KMS-11 (cell line): ENCODE data around the gene GPHA2.
"Not testable (repeated sequence)": the region's sequence is repeated elsewhere in the genome, so short reads cannot be mapped to it uniquely, and the experiment has no call there.

Source experiments
- H2AFZ ChIP-seq: fragments of 200-600 bp; sonication (generic); 2 replicates; pipeline ENCODE4 v1.6.1; 2016; ENCODE audit warnings: antibody characterized with exemption, mixed run types, low read depth
- H3K27ac ChIP-seq: fragments of 200-600 bp; sonication (generic); 2 replicates; pipeline ENCODE4 v1.6.1; 2016; ENCODE audit warnings: mild to moderate bottlenecking, mixed run types
- H3K27me3 ChIP-seq: fragments of 200-600 bp; sonication (generic); 2 replicates; pipeline ENCODE4 v1.6.1; 2017; ENCODE audit warnings: mild to moderate bottlenecking, low read depth, mixed run types, moderate library complexity; ENCODE audit not compliant: insufficient read depth
- H3K36me3 ChIP-seq: fragments of 200-600 bp; sonication (generic); 2 replicates; pipeline ENCODE4 v1.6.1; 2017; ENCODE audit warnings: mild to moderate bottlenecking, mixed run types; ENCODE audit not compliant: insufficient read depth
- H3K4me1 ChIP-seq: fragments of 200-600 bp; sonication (generic); 2 replicates; pipeline ENCODE4 v1.6.1; 2016; ENCODE audit warnings: mild to moderate bottlenecking, low read depth, mixed run types; ENCODE audit not compliant: poor library complexity, severe bottlenecking
- H3K4me2 ChIP-seq: fragments of 200-600 bp; sonication (generic); 2 replicates; pipeline ENCODE4 v1.7.0; 2016; ENCODE audit warnings: mild to moderate bottlenecking, mixed run types
- H3K4me3 ChIP-seq: fragments of 200-600 bp; sonication (generic); IDR thresholded peaks from 2 replicates; pipeline ENCODE4 v1.6.1; 2017; ENCODE audit warnings: low read depth, low read length, mixed read lengths; ENCODE audit not compliant: insufficient read depth
- H3K79me2 ChIP-seq: fragments of 200-600 bp; sonication (generic); 2 replicates; pipeline ENCODE4 v1.6.1; 2016; ENCODE audit warnings: low read depth, mixed run types; ENCODE audit not compliant: insufficient read depth
- H3K9ac ChIP-seq: fragments of 200-600 bp; sonication (generic); 2 replicates; pipeline ENCODE4 v1.6.1; 2016; ENCODE audit warnings: mild to moderate bottlenecking, mixed run types
- H4K20me1 ChIP-seq: fragments of 200-600 bp; sonication (generic); 2 replicates; pipeline ENCODE4 v1.6.1; 2016; ENCODE audit warnings: mild to moderate bottlenecking, mixed run types; ENCODE audit not compliant: insufficient read depth
- CTCF ChIP-seq: fragments of 200-600 bp; sonication (generic); conservative IDR thresholded peaks from 2 replicates; pipeline ENCODE4 v1.6.1; 2017; ENCODE audit warnings: low read depth, mild to moderate bottlenecking, antibody characterized with exemption, low read length, moderate library complexity, mixed read lengths

GPHA2 gene, protein sequence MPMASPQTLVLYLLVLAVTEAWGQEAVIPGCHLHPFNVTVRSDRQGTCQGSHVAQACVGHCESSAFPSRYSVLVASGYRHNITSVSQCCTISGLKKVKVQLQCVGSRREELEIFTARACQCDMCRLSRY

GRCh38 chr11:64935359-64936081 is at the start of gene GPHA2:
Gene GPHA2 (minus strand): TSS chr11:64935893. CDS start chr11:64935460, 433 bp downstream.
- H3K36me3 ChIP-seq = no peaks in the 10 kb centered on the region
- no peaks in the 10 kb centered on the region; the same call in 1 of the 2 replicates for H3K27me3 ChIP-seq
- H3K4me1 ChIP-seq = no peaks in the 10 kb centered on the region
- H3K27ac ChIP-seq = no peak within 1 kb of the TSS
- H3K4me3 ChIP-seq = no peak within 1 kb of the TSS
- H2AFZ ChIP-seq = no peak within 1 kb of the TSS
- no peaks in the 10 kb centered on the region for H4K20me1 ChIP-seq
- H3K79me2 ChIP-seq = no peaks in the 10 kb centered on the region
- H3K4me2 ChIP-seq = no peak within 1 kb of the TSS
- H3K9ac ChIP-seq = no peak within 1 kb of the TSS
- no peak for TF ChIP-seq CTCF

DNA sequence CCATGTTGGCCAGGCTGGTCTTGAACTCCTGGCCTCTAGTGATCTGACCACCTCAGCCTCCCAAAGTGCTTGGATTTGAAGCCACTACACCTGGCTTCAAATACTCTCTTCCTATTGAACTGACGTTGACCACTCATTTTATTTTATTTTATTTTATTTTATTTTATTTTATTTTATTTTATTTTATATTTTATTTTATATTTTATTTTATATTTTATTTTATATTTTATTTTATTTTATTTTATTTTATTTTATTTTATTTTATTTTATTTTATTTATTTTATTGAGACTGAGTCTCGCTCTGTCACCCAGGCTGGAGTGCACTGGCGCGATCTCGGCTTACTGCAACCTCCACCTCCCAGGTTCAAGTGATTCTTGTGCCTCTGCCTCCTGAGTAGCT is 47.6 kb upstream of the GPHA2 start:
- H3K27ac ChIP-seq, H3K4me3 ChIP-seq, H3K27me3 ChIP-seq: not testable (repeated sequence)

GRCh38 chr11:64976651-64977050 is 41.0 kb upstream of the GPHA2 start:
- H3K9ac ChIP-seq = no peak overlapping the region
- H3K4me1 ChIP-seq = no peaks in the 10 kb centered on the region
- no peak overlapping the region for H3K4me2 ChIP-seq
- no peak for TF ChIP-seq CTCF
- no peaks in the 10 kb centered on the region; the same call in 1 of the 2 replicates for H3K27me3 ChIP-seq
- no peaks in the 10 kb centered on the region for H4K20me1 ChIP-seq
- no peak overlapping the region for H3K27ac ChIP-seq
- no peak overlapping the region for H3K4me3 ChIP-seq
- no peaks in the 10 kb centered on the region for H3K79me2 ChIP-seq
- H3K36me3 ChIP-seq = no peaks in the 10 kb centered on the region
- no peak overlapping the region for H2AFZ ChIP-seq

More for the DNA sequence above, 47.6 kb upstream of the GPHA2 start:
- H3K4me2 ChIP-seq, H4K20me1 ChIP-seq, H3K9ac ChIP-seq, H3K4me1 ChIP-seq, H2AFZ ChIP-seq, H3K79me2 ChIP-seq, H3K36me3 ChIP-seq: not testable (repeated sequence)

DNA sequence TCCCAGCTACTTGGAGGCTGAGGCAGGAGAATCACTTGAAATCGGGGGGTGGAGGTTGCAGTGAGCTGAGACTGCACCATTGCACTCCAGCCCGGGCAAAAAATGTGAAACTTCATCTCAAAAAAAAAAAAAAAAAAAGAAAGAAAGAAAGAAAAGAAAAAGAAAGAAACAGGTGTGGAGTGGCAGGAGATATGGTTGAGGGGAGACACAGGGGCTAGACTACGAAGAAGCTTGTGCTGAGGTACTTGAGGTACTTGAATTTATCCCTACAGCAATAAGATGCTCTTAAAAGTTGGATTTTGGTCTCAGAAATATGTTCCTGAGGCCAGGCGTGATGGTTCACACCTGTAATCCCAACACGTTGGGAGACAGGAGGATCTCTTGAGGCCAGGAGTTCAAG is 38.4 kb upstream of the GPHA2 start:
- Histone ChIP-seq H3K4me1 (no peaks in the 10 kb centered on the region), H2AFZ (no peak overlapping the region; the same call in 1 of the 2 replicates), H3K27me3 (no peaks in the 10 kb centered on the region; the same call in 1 of the 2 replicates), H3K4me2 (no peak overlapping the region), H3K4me3 (no peak overlapping the region), H3K79me2 (no peaks in the 10 kb centered on the region), H3K9ac (no peak overlapping the region), H4K20me1 (no peaks in the 10 kb centered on the region), H3K36me3 (no peaks in the 10 kb centered on the region), H3K27ac (no peak overlapping the region)
- no peak for TF ChIP-seq CTCF
